GM19193 (cell line): Measurements from ENCODE around the gene MAPK8.

ENCODE experiments used
- POLR2A ChIP-seq: IDR thresholded peaks from 4 replicates; pipeline ENCODE4 v1.6.1; 2011; ENCODE audit not compliant: insufficient read depth, insufficient read length; ENCODE audit errors: extremely low read depth

The MAPK8 gene

GRCh38 chr10:48461623-48462481, 155.4 kb downstream of the MAPK8 start:
- TF ChIP-seq POLR2A = no peak

DNA sequence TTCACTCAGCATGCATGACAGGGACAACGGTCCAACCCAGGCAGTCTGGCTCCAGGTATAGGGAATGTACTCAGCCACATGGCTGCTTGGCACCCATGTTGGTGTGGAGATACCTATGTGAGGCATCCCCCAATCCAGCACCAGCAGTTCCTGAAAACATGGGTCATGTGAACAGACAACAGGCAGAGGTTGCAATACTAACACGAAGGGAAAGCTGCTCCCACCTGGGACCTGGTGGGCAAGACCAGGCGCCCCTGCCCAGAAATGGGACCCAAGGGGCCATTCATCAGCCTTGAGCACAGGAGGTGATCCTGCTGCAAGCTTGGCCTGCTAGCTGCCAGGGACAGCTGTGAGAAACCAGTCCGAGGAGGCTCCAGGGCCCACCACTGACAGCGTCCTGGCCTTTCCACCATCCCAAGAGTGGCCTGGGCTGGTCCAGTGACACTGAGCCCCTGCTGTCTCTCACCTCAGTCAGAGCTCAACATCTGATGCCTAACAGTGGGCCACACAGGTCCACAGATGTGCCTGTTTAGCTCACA, 156.1 kb downstream of the MAPK8 start:
- no peak for TF ChIP-seq POLR2A

GRCh38 chr10:48463318-48464003, 157.0 kb downstream of the MAPK8 start:
- no peak for TF ChIP-seq POLR2A

DNA sequence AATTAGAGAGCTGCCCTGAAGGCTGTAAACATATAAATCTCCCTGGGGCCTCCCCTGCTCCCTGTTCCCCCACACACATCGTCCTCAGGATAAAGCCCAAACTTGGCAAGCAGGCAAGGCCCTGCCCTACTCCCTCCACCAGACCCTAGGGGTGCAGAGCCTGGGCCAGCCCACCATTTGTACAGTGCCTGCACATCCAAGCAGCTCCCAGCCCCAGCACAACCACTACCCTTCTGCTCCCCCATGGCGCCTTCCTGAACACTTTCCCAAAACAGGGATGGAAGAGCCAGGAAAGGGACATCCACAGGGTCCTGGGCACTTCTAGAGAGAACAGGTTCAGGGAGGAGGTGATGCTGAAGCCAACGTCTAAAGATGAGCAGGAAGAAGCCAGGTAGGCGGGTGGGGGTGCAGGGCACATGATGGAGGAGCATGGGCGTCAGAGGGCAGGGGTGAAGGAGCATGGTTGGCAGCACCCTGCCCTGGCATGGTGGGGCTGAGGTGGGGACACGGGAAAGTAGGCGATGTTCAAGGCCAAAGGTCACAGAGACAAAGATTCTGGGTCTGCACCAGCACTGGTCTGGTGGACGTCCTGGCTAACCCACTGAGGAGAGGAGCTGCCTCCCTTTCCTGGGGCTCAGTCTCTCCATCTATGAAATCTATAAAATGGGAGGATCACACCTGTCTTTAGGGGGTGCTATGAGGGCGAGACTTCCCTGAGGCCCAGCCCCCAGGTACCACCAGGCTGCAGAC, 157.8 kb downstream of the MAPK8 start:
- no peak for TF ChIP-seq POLR2A

- no peak for TF ChIP-seq POLR2A
Measured at GRCh38 chr10:48464871-48465736, 158.6 kb downstream of the MAPK8 start.

- TF ChIP-seq POLR2A = no peak
Measured at GRCh38 chr10:48465860-48466521, 159.5 kb downstream of the MAPK8 start.

GRCh38 chr10:48466611-48467240, 160.2 kb downstream of the MAPK8 start:
- TF ChIP-seq POLR2A = no peak

- TF ChIP-seq POLR2A = no peak
Measured at GRCh38 chr10:48467669-48468068, 161.2 kb downstream of the MAPK8 start.

GRCh38 chr10:48468130-48468790, 161.8 kb downstream of the MAPK8 start:
- no peak for TF ChIP-seq POLR2A

GRCh38 chr10:48468866-48469511, 162.5 kb downstream of the MAPK8 start:
- TF ChIP-seq POLR2A = no peak

- TF ChIP-seq POLR2A = no peak
Measured at GRCh38 chr10:48469516-48470020, 163.1 kb downstream of the MAPK8 start.
